ENCODE measurements around the gene MEIS3.
"Not testable (repeated sequence)": the region's sequence is repeated elsewhere in the genome, so short reads cannot be mapped to it uniquely, and the experiment has no call there.

MEIS3 gene

DNA sequence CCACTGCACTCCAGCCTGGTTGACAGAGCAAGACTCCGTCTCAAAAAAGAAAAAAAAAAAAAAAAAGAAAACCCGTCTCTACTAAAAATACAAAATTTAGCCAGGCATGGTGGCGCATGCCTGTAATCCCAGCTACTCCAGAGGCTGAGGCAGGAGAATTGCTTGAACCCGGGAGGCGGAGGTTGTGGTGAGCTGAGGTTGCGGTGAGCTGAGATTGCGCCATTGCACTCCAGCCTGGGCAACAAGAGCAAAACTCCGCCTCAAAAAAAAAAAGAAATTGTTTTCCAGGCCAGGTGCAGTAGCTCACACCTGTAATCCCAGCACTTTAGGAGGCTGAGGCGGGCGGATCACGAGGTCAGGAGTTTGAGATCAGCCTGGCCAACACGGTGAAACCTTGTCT is 32.7 kb downstream of the MEIS3 start:
- not testable (repeated sequence) for DNase-seq (ENCODE audit: low read depth in 2 of 2)

GRCh38 chr19:47384533-47384932 is 34.8 kb downstream of the MEIS3 start:
- not testable (repeated sequence) for DNase-seq (ENCODE audit: low read depth in 2 of 2)

- DNase-seq (ENCODE audit: low read depth in 2 of 2) = not testable (repeated sequence)
Observed at GRCh38 chr19:47383890-47384289, 35.4 kb downstream of the MEIS3 start.

GRCh38 chr19:47381653-47382279 is 37.6 kb downstream of the MEIS3 start:
- peak; percentile 3 to 15 for DNase-seq (ENCODE audit: low read depth in 2 of 2)

DNA sequence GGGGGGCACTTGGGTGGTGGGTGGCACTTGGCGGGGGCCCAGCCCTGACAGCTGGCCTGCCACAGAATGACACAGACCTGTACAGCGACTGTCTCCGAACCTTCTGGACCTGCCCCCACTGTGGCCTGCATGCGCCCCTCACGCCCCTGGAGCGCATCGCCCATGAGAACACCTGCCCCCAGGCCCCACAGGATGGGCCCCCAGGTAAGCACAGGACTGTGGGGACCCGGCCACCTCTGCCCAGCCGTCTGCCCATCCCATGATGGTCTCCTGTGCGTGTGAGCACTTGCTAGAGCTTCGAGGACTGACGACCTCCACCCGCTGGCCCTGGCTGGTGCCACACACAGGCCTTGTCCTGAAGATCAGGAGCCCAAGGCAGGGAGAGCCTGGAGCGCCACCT is 38.2 kb downstream of the MEIS3 start:
- DNase-seq (ENCODE audit: low read depth in 2 of 2) = no peak

GRCh38 chr19:47380559-47380958 is 38.8 kb downstream of the MEIS3 start:
- DNase-seq (ENCODE audit: low read depth in 2 of 2) = no peak

DNA sequence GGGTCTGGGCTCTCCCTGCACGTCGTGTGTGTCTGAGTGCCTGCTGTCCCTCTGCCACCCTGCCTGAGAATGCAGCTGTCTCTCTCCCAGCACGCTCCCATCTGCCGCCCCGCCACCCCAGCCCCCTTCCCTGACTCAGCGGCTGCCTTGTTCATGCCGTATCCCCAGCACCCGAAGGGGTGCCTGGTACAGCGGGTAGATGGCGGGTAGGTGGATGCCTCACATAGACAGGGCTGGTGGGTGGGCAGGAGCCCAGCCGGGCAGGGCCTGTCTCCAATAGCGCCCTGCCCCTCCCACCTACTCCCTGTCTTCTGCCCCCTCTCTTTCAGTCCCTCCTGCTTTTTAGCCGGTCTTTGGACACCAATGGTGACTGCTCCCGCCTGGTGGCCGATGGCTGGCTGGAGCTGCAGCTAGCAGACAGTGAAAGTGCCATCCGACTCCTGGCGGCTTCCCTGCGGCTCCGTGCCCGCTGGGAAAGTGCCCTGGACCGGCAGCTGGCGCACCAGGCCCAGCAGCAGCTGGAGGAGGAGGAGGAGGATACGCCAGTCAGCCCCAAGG is 39.9 kb downstream of the MEIS3 start:
- no peak for DNase-seq (ENCODE audit: low read depth in 2 of 2)

DNA sequence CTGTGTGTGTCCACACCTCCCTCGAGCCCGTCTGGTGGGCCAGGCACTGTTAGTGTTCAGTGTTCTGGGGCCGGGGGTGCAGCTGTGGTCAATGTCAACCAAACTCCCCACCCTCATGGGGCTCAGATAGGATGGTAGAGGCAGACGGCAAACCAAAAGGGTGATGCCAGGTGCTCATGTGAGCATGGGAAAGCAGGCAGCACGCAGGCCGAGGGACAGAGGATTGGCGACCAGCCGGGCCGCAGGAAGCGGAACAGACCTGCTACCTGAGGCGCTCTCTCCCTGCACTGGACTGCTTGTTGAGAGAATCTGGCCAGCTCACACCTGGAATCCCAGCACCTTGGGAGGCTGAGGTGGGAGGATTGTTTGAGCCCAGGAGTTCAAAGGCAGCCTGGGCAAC is 41.1 kb downstream of the MEIS3 start:
- DNase-seq (ENCODE audit: low read depth in 2 of 2) = no peak

DNA sequence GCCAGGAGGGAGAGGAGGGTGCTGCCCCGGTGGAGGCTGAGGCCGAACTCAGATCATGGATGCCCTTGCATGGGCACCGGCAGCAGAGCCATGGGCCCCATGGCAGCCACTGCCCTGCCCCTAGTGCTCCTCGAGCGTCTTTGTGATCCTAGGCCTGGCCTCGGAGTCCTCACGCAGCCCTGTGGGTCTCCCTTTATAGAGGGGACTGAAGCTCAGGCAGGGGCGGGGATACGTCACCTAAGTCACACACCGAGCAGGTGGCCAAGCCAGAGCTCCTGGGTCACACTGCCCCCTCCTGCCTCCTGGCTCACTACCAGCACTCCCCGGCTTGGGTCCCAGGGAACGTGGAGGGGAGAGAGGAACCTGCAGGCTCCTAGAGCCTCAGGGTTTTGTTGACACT is 41.5 kb downstream of the MEIS3 start:
- no peak for DNase-seq (ENCODE audit: low read depth in 2 of 2)

DNA sequence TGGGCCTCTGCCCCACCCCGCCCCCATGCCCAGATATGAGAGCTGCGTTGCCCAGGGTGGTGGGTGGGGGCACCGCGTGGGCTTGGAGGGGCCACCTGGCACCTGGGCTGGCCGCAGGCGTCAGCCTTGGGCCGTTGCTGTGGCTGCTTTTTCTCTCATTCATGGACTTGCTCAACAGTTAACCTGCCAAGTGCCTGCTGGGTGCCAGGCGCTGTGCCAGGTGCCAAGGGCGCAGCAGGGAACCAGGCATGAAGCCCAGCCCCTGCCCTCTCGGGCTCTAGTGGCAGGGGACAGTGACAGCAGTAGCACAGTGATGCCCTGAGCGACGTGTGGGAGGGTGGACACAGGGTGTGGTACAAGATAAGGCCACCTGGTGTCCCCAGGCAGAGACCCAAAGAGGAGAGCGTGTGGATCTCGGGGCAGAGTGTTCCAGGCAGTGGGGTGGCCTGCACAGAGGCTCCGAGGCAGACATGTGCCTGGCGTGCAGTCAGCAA is 42.1 kb downstream of the MEIS3 start:
- DNase-seq (ENCODE audit: low read depth in 2 of 2) = no peak

DNA sequence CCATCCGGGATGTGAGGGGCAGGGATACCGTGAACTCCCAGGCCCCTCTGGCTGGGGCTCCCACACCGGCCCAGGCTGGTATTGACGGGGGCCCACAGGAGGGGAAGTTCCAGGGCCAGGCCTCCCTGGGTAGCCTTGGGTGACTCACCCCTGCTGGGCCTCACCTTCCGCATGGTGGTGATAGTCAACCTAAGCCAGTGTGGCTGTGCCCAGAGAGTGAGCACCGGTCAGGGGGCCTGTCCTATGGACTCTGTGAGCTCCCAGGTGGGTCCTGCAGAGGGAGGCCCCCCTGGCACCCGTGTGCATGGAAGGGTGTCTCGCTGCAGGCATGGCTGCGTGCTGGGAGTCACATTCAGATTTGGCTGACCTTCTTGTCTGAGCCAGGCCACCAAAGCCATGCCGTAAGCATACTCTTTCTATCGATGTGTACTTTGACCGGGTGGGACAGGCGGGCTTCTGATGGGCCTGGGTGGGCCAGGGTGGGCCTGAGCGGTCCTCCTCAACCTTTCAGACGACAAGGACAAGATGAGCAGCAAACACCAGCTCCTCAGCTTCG is 42.7 kb downstream of the MEIS3 start:
- DNase-seq (ENCODE audit: low read depth in 2 of 2) = no peak

GRCh38 chr19:47375694-47376588 is 43.4 kb downstream of the MEIS3 start:
- DNase-seq (ENCODE audit: low read depth in 2 of 2) = no peak

DNA sequence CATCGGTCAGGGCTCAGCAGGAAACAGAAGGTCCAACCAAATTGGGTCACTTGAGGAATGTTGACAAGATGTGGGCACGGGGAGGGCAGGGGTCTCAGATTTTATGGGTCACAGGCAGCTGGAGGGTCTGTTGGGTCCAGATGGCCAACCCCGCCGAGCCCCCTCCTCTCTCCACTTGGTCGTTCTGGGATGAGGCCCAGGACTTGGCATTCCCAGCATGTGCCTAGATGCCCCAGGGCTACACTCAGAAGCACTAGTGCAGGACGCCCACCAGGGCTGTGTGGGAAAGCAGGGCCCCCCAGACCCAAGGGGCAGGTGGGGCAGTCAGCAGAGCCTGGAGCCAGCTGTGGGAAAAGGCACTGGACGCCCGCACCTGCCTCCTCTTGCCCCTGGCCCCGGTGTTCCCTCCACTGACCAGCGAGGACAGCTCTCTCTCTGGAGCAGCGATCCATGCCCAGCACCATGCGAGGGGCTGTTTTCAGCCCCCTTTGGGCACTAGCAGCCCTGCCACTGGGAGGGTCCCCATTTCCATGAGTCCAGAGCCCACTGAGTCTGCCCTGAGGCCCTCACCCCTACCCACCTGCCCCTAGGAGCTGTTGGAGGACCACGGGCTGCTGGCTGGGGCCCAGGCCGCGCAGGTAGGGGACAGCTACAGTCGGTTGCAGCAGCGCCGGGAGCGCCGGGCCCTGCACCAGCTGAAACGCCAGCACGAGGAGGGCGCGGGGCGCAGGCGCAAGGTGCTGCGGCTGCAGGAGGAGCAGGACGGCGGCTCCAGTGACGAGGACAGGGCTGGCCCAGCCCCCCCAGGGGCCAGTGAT is 44.2 kb downstream of the MEIS3 start:
- DNase-seq (ENCODE audit: low read depth in 2 of 2) = no peak

DNA sequence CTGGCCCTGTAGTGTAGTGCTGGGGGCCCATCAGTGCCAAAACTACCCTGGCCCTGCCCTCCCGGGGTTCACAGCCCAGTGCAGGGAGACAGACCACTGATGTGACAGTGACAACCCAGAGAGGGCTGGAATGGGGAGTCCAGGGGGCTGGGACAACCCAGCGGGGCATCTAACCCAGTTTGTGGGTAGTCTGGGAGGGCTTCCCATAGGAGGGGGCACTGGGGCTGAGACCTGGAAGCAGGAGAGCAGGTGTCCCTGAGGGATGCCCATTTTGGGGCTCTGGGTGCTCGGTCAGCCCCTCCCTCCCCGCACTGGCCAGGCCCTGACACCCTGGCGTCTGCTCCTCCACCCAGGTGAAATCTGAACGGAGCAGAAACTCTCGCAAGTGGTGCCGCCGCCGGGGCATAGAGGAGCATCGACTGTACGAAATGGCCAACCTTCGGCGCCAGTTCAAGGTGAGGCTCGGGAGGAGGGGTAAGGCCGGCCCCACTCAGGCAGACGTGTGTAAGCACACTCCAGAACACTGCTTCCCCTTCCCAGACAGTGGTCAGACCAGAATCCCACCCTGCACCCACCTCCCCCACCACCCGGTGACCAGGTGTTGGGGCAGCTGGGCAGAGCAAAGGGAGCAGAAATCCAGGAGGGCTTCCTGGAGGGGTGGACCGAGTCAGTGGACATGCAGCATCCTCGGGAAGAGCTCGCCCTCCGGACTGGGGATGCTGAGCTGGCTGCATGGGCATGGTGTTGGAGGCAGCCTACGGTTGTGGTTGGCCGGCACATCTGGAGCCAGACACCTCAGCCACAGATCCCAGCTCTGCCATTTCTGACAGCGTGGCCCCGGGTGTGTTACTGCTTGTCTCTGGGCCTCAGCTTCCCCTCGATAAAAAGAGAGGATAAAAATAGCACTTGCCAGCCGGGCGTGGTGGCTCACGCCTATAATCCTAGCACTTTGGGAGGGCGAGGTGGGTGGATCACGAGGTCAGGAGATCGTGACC is 45.8 kb downstream of the MEIS3 start:
- DNase-seq (ENCODE audit: low read depth in 2 of 2) = no peak

DNA sequence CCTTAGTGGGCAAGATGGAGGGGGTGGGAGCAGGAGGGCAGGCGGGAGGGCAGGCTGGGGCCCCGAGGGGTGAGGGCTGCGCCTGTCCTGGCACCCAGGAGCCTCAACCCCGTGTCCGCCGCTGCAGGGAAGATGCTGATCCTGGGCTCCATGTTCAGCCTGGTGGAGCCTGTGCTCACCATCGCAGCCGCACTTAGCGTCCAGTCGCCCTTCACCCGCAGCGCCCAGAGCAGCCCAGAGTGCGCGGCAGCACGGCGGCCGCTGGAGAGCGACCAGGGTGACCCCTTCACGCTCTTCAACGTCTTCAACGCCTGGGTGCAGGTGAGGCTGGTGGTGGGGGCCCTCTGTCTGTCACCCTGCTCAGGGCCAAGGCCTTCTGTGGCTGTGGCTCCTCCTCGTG is 46.7 kb downstream of the MEIS3 start:
- no peak for DNase-seq (ENCODE audit: low read depth in 2 of 2)

GRCh38 chr19:47371261-47371660 is 48.1 kb downstream of the MEIS3 start:
- DNase-seq (ENCODE audit: low read depth in 2 of 2) = no peak

DNA sequence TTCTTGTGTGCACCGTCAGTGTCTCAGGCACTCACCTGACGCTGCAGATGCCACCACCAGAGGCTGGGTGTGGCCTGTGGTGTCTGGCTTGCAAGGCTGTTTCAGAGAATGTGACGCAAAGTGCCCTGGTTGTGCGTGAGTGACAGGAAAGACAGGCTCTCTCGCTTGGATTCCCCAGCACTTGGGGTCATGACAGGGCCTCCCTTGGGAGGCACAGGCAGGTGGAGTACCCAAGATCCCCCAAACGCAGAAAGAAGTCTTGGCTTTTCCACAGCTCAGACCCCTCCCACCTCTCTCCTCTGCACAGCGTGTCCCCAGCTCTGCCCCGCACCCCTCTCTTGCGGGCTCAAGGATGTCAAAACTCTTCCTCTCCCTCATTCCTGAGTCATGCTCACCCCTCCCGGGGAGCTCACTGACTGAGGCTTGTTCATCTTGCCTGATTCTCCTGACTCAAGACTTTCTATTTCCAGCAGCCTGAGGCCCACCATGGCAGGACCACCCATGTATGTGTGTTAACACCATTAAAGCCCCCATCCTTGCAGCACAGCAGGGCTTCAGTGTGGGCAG is 49.2 kb downstream of the MEIS3 start:
- DNase-seq (ENCODE audit: low read depth in 2 of 2) = no peak

GRCh38 chr19:47365455-47365854 is 53.9 kb downstream of the MEIS3 start:
- DNase-seq (ENCODE audit: low read depth in 2 of 2) = not testable (repeated sequence)

- DNase-seq (ENCODE audit: low read depth in 2 of 2) = no peak
Observed at GRCh38 chr19:47363758-47364531, 55.4 kb downstream of the MEIS3 start.
